IPS DF 6.9 (cell line): ENCODE data around the gene THRA.

Experiments used
- DNase-seq: peaks from one replicate; pipeline ENCODE4 v3.0.0-alpha.2; 2013; ENCODE audit warnings: low read depth, low spot score
- H3K27ac ChIP-seq: one replicate; pipeline ENCODE4 v1.5.1; 2013; ENCODE audit warnings: low read length, control low read depth
- H3K27me3 ChIP-seq: 2 replicates; pipeline ENCODE4 v1.6.1; 2013; ENCODE audit warnings: mild to moderate bottlenecking, low read length; ENCODE audit not compliant: control insufficient read depth, insufficient read depth
- H3K36me3 ChIP-seq: 2 replicates; pipeline ENCODE4 v1.6.1; 2013; ENCODE audit warnings: low read length; ENCODE audit not compliant: control insufficient read depth, insufficient read depth
- H3K4me1 ChIP-seq: 2 replicates; pipeline ENCODE4 v1.6.1; 2013; ENCODE audit warnings: low read length; ENCODE audit not compliant: control insufficient read depth, insufficient read depth
- H3K4me3 ChIP-seq: 2 replicates; pipeline ENCODE4 v1.5.1; 2013; ENCODE audit warnings: mild to moderate bottlenecking, low read length
- H3K9me3 ChIP-seq: 2 replicates; pipeline ENCODE4 v1.6.1; 2013; ENCODE audit warnings: low read length, inconsistent platforms; ENCODE audit not compliant: control insufficient read depth, insufficient read depth
- WGBS: extraction: QIAGEN DNeasy Blood & Tissue Kit; methylation state at CpG from one replicate; pipeline ENCODE4 v1.1.7; 2013; ENCODE audit warnings: mixed read lengths, missing lambda C conversion rate; ENCODE audit not compliant: insufficient read length, insufficient coverage; 5-methylcytosine and 5-hydroxymethylcytosine counted together

Gene THRA

GRCh38 chr17:40110026-40110845 lies 47.5 kb downstream of the THRA start:
- H3K4me3 ChIP-seq, result no peak overlapping the region
- H3K27ac ChIP-seq, result no peak overlapping the region
- H3K4me1 ChIP-seq, result peaks cover 22% of the 10 kb centered on the region
- no CpG with 5 or more reads among the region's 3 CpGs for WGBS
- H3K27me3 ChIP-seq, result peaks cover 2% of the 10 kb centered on the region; the same call in 1 of the 2 replicates
- H3K9me3 ChIP-seq, result no peaks in the 10 kb centered on the region
- DNase-seq, result no peak
- H3K36me3 ChIP-seq, result no peaks in the 10 kb centered on the region

GRCh38 chr17:40111221-40112128 lies 48.7 kb downstream of the THRA start:
- Histone ChIP-seq H3K4me3 (no peak overlapping the region), H3K27me3 (peaks cover under 1% of the 10 kb centered on the region; the same call in 1 of the 2 replicates), H3K4me1 (peaks cover 19% of the 10 kb centered on the region), H3K27ac (no peak overlapping the region), H3K36me3 (no peaks in the 10 kb centered on the region), H3K9me3 (no peaks in the 10 kb centered on the region)
- no CpG with 5 or more reads among the region's 12 CpGs for WGBS
- no peak for DNase-seq

GRCh38 chr17:40112191-40112711 lies 49.5 kb downstream of the THRA start:
- H3K36me3 ChIP-seq, result no peaks in the 10 kb centered on the region
- no peaks in the 10 kb centered on the region; the same call in 1 of the 2 replicates for H3K27me3 ChIP-seq
- no CpG with 5 or more reads among the region's 2 CpGs for WGBS
- no peak overlapping the region for H3K4me3 ChIP-seq
- H3K27ac ChIP-seq, result no peak overlapping the region
- H3K9me3 ChIP-seq, result no peaks in the 10 kb centered on the region
- no peak for DNase-seq
- H3K4me1 ChIP-seq, result peaks cover 16% of the 10 kb centered on the region

GRCh38 chr17:40112718-40113109 lies 49.9 kb downstream of the THRA start:
- Histone ChIP-seq H3K27me3 (no peaks in the 10 kb centered on the region; the same call in 1 of the 2 replicates), H3K9me3 (no peaks in the 10 kb centered on the region), H3K4me1 (peaks cover 12% of the 10 kb centered on the region), H3K4me3 (no peak overlapping the region), H3K27ac (no peak overlapping the region), H3K36me3 (no peaks in the 10 kb centered on the region)
- no peak for DNase-seq
- WGBS, result no CpG with 5 or more reads among the region's 4 CpGs

- DNase-seq, result no peak
- Histone ChIP-seq H3K4me3 (no peak overlapping the region), H3K36me3 (no peaks in the 10 kb centered on the region), H3K27me3 (no peaks in the 10 kb centered on the region), H3K27ac (no peak overlapping the region), H3K4me1 (peaks cover 11% of the 10 kb centered on the region), H3K9me3 (no peaks in the 10 kb centered on the region)
- WGBS, result no CpG with 5 or more reads among the region's 17 CpGs
These were observed 50.5 kb downstream of the THRA start for GRCh38 chr17:40113110-40113906.

GRCh38 chr17:40113907-40114245 lies 51.1 kb downstream of the THRA start:
- Histone ChIP-seq H3K9me3 (no peaks in the 10 kb centered on the region), H3K4me1 (peaks cover 11% of the 10 kb centered on the region), H3K27me3 (no peaks in the 10 kb centered on the region), H3K27ac (no peak overlapping the region), H3K4me3 (no peak overlapping the region), H3K36me3 (no peaks in the 10 kb centered on the region)
- no peak for DNase-seq
- no CpG with 5 or more reads among the region's 5 CpGs for WGBS

- Histone ChIP-seq H3K36me3 (no peaks in the 10 kb centered on the region), H3K27me3 (no peaks in the 10 kb centered on the region), H3K4me3 (no peak overlapping the region), H3K27ac (no peak overlapping the region), H3K9me3 (no peaks in the 10 kb centered on the region), H3K4me1 (peaks cover 11% of the 10 kb centered on the region)
- WGBS, result no CpG with 5 or more reads among the region's 2 CpGs
- no peak for DNase-seq
These were observed 52.3 kb downstream of the THRA start for GRCh38 chr17:40115101-40115436.

- no CpG with 5 or more reads among the region's 82 CpGs for WGBS
- DNase-seq, result no peak
These were observed 58.7 kb downstream of the THRA start, which contains the start of gene MSL1 for GRCh38 chr17:40121181-40122135. Gene MSL1, plus strand, starts transcription at chr17:40121971. Its CDS starts 642 bp downstream, at chr17:40122613.

More at GRCh38 chr17:40121181-40122135, 58.7 kb downstream of the THRA start, which contains the start of gene MSL1:
- Histone ChIP-seq H3K27me3 (no peaks in the 10 kb centered on the region), H3K36me3 (no peaks in the 10 kb centered on the region; the same call in 1 of the 2 replicates), H3K4me1 (no peaks in the 10 kb centered on the region), H3K4me3 (peak within 1 kb of the TSS; percentile 66), H3K9me3 (no peaks in the 10 kb centered on the region), H3K27ac (no peak within 1 kb of the TSS)
